HEK293 (cell line): ENCODE results near the gene IFT122.

Experiments
- ELK4 ChIP-seq: IDR thresholded peaks from 2 replicates; pipeline ENCODE4 v1.6.1; 2011; ENCODE audit warnings: mild to moderate bottlenecking, low read depth, low read length, borderline replicate concordance
- ZEB2 ChIP-seq: fragments of 450-650 bp; formaldehyde crosslinking; IDR thresholded peaks from 2 replicates; pipeline ENCODE4 v1.5.1; 2016; ENCODE audit warnings: missing biosample characterization, missing genetic modification characterization
- ZNF140 ChIP-seq: fragments of 450-650 bp; formaldehyde crosslinking; IDR thresholded peaks from 2 replicates; pipeline ENCODE4 v1.5.1; 2016; ENCODE audit warnings: missing biosample characterization, missing genetic modification characterization
- ZNF223 ChIP-seq: fragments of 450-650 bp; formaldehyde crosslinking; IDR thresholded peaks from 2 replicates; pipeline ENCODE4 v1.5.1; 2016; ENCODE audit warnings: missing biosample characterization, missing genetic modification characterization
- ZNF707 ChIP-seq: fragments of 450-650 bp; formaldehyde crosslinking; IDR thresholded peaks from 2 replicates; pipeline ENCODE4 v1.5.1; 2016; ENCODE audit warnings: missing biosample characterization, missing genetic modification characterization
- TF ChIP-seq, protein P1 (sequence below): fragments of 450-650 bp; formaldehyde crosslinking; IDR thresholded peaks from 2 replicates; pipeline ENCODE4 v1.5.1; 2016; ENCODE audit warnings: missing biosample characterization, missing genetic modification characterization

DNA sequence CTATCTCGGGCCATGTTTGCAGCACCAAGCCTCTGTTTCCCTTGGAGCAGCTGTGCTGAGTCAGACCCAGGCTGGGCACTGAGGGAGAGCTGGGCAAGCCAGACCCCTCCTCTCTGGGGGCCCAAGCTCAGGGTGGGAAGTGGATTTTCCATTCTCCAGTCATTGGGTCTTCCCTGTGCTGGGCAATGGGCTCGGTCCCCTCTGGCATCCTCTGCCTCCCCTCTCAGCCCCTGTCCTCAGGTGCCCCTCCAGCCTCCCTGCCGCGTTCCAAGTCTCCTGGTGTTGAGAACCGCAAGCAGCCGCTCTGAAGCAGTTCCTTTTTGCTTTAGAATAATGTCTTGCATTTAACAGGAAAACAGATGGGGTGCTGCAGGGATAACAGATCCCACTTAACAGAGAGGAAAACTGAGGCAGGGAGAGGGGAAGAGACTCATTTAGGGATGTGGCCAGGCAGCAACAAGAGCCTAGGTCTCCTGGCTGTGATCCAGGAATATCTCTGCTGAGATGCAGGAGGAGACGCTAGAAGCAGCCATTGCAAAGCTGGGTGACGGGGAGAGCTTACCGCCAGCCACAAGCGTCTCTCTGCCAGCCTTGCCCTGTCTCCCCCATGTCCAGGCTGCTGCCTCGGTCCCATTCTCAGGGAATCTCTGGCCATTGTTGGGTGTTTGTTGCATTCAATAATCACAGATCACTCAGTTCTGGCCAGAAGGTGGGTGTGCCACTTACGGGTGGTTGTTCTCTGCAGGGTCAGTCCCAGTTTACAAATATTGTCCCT lies 89.6 kb downstream of the IFT122 start:
- no peak for TF ChIP-seq ZNF223 (tag by site-specific recombination)
- TF ChIP-seq, protein P1, sequence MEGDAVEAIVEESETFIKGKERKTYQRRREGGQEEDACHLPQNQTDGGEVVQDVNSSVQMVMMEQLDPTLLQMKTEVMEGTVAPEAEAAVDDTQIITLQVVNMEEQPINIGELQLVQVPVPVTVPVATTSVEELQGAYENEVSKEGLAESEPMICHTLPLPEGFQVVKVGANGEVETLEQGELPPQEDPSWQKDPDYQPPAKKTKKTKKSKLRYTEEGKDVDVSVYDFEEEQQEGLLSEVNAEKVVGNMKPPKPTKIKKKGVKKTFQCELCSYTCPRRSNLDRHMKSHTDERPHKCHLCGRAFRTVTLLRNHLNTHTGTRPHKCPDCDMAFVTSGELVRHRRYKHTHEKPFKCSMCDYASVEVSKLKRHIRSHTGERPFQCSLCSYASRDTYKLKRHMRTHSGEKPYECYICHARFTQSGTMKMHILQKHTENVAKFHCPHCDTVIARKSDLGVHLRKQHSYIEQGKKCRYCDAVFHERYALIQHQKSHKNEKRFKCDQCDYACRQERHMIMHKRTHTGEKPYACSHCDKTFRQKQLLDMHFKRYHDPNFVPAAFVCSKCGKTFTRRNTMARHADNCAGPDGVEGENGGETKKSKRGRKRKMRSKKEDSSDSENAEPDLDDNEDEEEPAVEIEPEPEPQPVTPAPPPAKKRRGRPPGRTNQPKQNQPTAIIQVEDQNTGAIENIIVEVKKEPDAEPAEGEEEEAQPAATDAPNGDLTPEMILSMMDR = no peak
- TF ChIP-seq ZEB2 = no peak
- no peak for TF ChIP-seq ZNF707 (tag by site-specific recombination)
- no peak for TF ChIP-seq ZNF140 (tag by site-specific recombination)
- TF ChIP-seq ELK4 = no peak
